ENCODE measurements around the gene SMYD2.
A peak's percentile ranks its signal among the peaks of the same experiment; 100 is the strongest.

Gene SMYD2

GRCh38 chr1:214332946-214333798 is 52.2 kb downstream of the SMYD2 start:
- Histone ChIP-seq H3K36me3 (peaks cover 0 to 24% (median 9%) of the 10 kb centered on the region in 3 donors), H3K27ac (peak overlapping the region in 1 of 2 donors; percentile 38), H3K4me3 (no peak overlapping the region), H3K27me3 (no peaks in the 10 kb centered on the region), H3K9me3 (no peaks in the 10 kb centered on the region), H3K4me1 (peaks cover 0 to 16% (median 12%) of the 10 kb centered on the region in 4 donors)
- DNase-seq, result peak in 1 of 2 donors; percentile 61
- TF ChIP-seq CTCF (IDR thresholded peaks at IDR 0.05), result peak; percentile 78 to 87
- intact Hi-C loops (cut with DNase I; ENCODE audit: low total_unique reads), result loop anchor here (5.0 kb wide), 1 partner anchor 254 kb away; no protein-coding TSS in a partner anchor

- Histone ChIP-seq H3K27me3 (no peaks in the 10 kb centered on the region), H3K27ac (no peak overlapping the region), H3K4me3 (no peak overlapping the region), H3K4me1 (peaks cover 0 to 19% (median 14%) of the 10 kb centered on the region in 4 donors), H3K9me3 (no peaks in the 10 kb centered on the region), H3K36me3 (peaks cover 0 to 9% (median 4%) of the 10 kb centered on the region in 3 donors)
- no peak for TF ChIP-seq CTCF (IDR thresholded peaks at IDR 0.05)
- intact Hi-C loops (cut with DNase I; ENCODE audit: low total_unique reads), result no loop called here
- DNase-seq, result no peak
Observed at GRCh38 chr1:214335567-214335966, 54.6 kb downstream of the SMYD2 start.

- Histone ChIP-seq H3K4me1 (peaks cover 0 to 19% (median 14%) of the 10 kb centered on the region in 4 donors), H3K27ac (no peak overlapping the region), H3K9me3 (no peaks in the 10 kb centered on the region), H3K4me3 (no peak overlapping the region), H3K27me3 (no peaks in the 10 kb centered on the region), H3K36me3 (peaks cover 0 to 9% (median 4%) of the 10 kb centered on the region in 3 donors)
- intact Hi-C loops (cut with DNase I; ENCODE audit: low total_unique reads), result no loop called here
- DNase-seq, result no peak
- no peak for TF ChIP-seq CTCF (IDR thresholded peaks at IDR 0.05)
Observed at GRCh38 chr1:214337015-214337414, 56.1 kb downstream of the SMYD2 start.

GRCh38 chr1:214337511-214337910 is 56.6 kb downstream of the SMYD2 start:
- TF ChIP-seq CTCF (IDR thresholded peaks at IDR 0.05), result no peak
- Histone ChIP-seq H3K27ac (no peak overlapping the region), H3K27me3 (no peaks in the 10 kb centered on the region), H3K4me1 (peaks cover 0 to 19% (median 14%) of the 10 kb centered on the region in 4 donors), H3K9me3 (no peaks in the 10 kb centered on the region), H3K4me3 (no peak overlapping the region), H3K36me3 (peaks cover 0 to 9% (median 4%) of the 10 kb centered on the region in 3 donors)
- no peak for DNase-seq
- intact Hi-C loops (cut with DNase I; ENCODE audit: low total_unique reads), result no loop called here

- Histone ChIP-seq H3K4me3 (no peak overlapping the region), H3K27ac (no peak overlapping the region), H3K4me1 (peaks cover 0 to 17% (median 11%) of the 10 kb centered on the region in 4 donors), H3K9me3 (no peaks in the 10 kb centered on the region), H3K36me3 (peaks cover 1 to 9% (median 4%) of the 10 kb centered on the region in 3 donors), H3K27me3 (no peaks in the 10 kb centered on the region)
- intact Hi-C loops (cut with DNase I; ENCODE audit: low total_unique reads), result no loop called here
- no peak for DNase-seq
- TF ChIP-seq CTCF (IDR thresholded peaks at IDR 0.05), result no peak
Observed at GRCh38 chr1:214338212-214338611, 57.3 kb downstream of the SMYD2 start.
